Fibroblast of lung (primary cell): Measurements from ENCODE around the gene ACO2. TPM values are rescaled to one million over a fixed set of nuclear protein-coding genes. Genes with fewer than 3 reads are reported as not detected.
A peak's percentile ranks its signal among the peaks of the same experiment; 100 is the strongest.

Source experiments
- DNase-seq, 2 donors: peaks; one replicate each; pipeline versions ENCODE4 v3.0.0 to v3.0.0-alpha.2; 2010; ENCODE audit warnings: low read depth in 2 of 2
- H2AFZ ChIP-seq: 2 replicates; pipeline ENCODE4 v1.5.1; 2012; ENCODE audit warnings: low read length, control low read depth, inconsistent platforms
- H3K27ac ChIP-seq: 2 replicates; pipeline ENCODE4 v1.5.1; 2011; ENCODE audit warnings: low read length, control low read depth; ENCODE audit not compliant: insufficient read depth
- H3K27me3 ChIP-seq: 2 replicates; pipeline ENCODE4 v1.5.1; 2011; ENCODE audit warnings: mild to moderate bottlenecking, low read length; ENCODE audit not compliant: control insufficient read depth, insufficient read depth
- H3K36me3 ChIP-seq: 2 replicates; pipeline ENCODE4 v1.5.1; 2011; ENCODE audit warnings: low read length; ENCODE audit not compliant: control insufficient read depth, insufficient read depth
- H3K4me1 ChIP-seq: 2 replicates; pipeline ENCODE4 v1.5.1; 2011; ENCODE audit warnings: low read length; ENCODE audit not compliant: control insufficient read depth, insufficient read depth; ENCODE audit errors: extremely low read depth
- H3K4me2 ChIP-seq: 2 replicates; pipeline ENCODE4 v1.5.1; 2011; ENCODE audit warnings: low read length, control low read depth; ENCODE audit not compliant: insufficient read depth; ENCODE audit errors: extremely low read depth
- H3K4me3 ChIP-seq, 4 experiments: fragments of 200-600 bp in 1 of 4; sonication (generic) in 1 of 4; replicated peaks in 1 of 4; 2 replicates each; pipeline ENCODE4 v1.5.1; 2011 to 2016; ENCODE audit warnings: low read length in 4 of 4, low read depth in 3 of 4, mild to moderate bottlenecking in 3 of 4, control low read depth in 2 of 4, inconsistent platforms in 1 of 4, mixed read lengths in 1 of 4; ENCODE audit not compliant: insufficient read depth in 1 of 4; ENCODE audit errors: control extremely low read depth in 1 of 4
- H3K79me2 ChIP-seq: 2 replicates; pipeline ENCODE4 v1.5.1; 2012; ENCODE audit warnings: mild to moderate bottlenecking, low read length, inconsistent platforms; ENCODE audit not compliant: control insufficient read depth, insufficient read depth
- H3K9ac ChIP-seq: 2 replicates; pipeline ENCODE4 v1.5.1; 2011; ENCODE audit warnings: mild to moderate bottlenecking, low read length, control low read depth; ENCODE audit not compliant: insufficient read depth
- H3K9me3 ChIP-seq: 2 replicates; pipeline ENCODE4 v1.5.1; 2012; ENCODE audit warnings: low read depth, low read length; ENCODE audit not compliant: control insufficient read depth, insufficient read depth
- H4K20me1 ChIP-seq: 2 replicates; pipeline ENCODE4 v1.5.1; 2011; ENCODE audit warnings: low read length; ENCODE audit not compliant: control insufficient read depth, insufficient read depth; ENCODE audit errors: extremely low read depth
- CTCF ChIP-seq, 2 donors: IDR thresholded peaks in 1 of 2; conservative IDR thresholded peaks in 1 of 2; 1 replicate in 1 of 2; 2 replicates in 1 of 2; pipeline ENCODE4 v1.5.1; 2011 to 2012; ENCODE audit warnings: low read length in 2 of 2, control low read depth in 1 of 2, inconsistent platforms in 1 of 2, low read depth in 1 of 2, mild to moderate bottlenecking in 1 of 2
- EZH2 ChIP-seq: IDR thresholded peaks from 2 replicates; pipeline ENCODE4 v1.5.1; 2012; ENCODE audit warnings: low read length, control low read depth, mild to moderate bottlenecking; ENCODE audit errors: missing control alignments
- polyA plus RNA-seq, 2 donors: library from polyadenylated mRNA; depleted of rRNA in 1 of 2; stranded (reverse) in 1 of 2; unstranded in 1 of 2; fragments of >200 nt; gene quantifications; 2 replicates each; pipeline ENCODE4 v1.2.1, GENCODE V29; 2011 to 2012; ENCODE audit warnings: missing spikeins in 1 of 2
- total RNA-seq: library from RNA; depleted of rRNA; stranded (reverse); fragments of >200 nt; gene quantifications from 2 replicates; pipeline ENCODE4 v1.2.1, GENCODE V29; 2014

The ACO2 gene
- total and polyA plus RNA-seq, 2 donors (not counting 1 experiment from before 2014, with no cell fraction given), result 37.6 to 80.3 TPM

GRCh38 chr22:41499624-41500280 lies 30.8 kb downstream of the ACO2 start:
- DNase-seq, result no peak
- Histone ChIP-seq H3K36me3 (peaks cover 7% of the 10 kb centered on the region), H3K79me2 (no peaks in the 10 kb centered on the region), H3K4me2 (no peak overlapping the region), H3K4me3 (no peak overlapping the region), H3K27ac (no peak overlapping the region), H3K9ac (no peak overlapping the region), H2AFZ (no peak overlapping the region), H4K20me1 (no peaks in the 10 kb centered on the region), H3K4me1 (no peaks in the 10 kb centered on the region), H3K9me3 (no peaks in the 10 kb centered on the region), H3K27me3 (no peaks in the 10 kb centered on the region)
- TF ChIP-seq EZH2, result no peak
- TF ChIP-seq CTCF (conservative IDR thresholded peaks at IDR 0.05 in 1 of 2, IDR thresholded peaks at IDR 0.05 in 1 of 2; ENCODE audit: low read depth in 1 of 2, low read length in 2 of 2), result no peak

- no peaks in the 10 kb centered on the region for H3K79me2 ChIP-seq
- no peak overlapping the region for H3K9ac ChIP-seq
- H4K20me1 ChIP-seq, result no peaks in the 10 kb centered on the region
- no peaks in the 10 kb centered on the region for H3K27me3 ChIP-seq
- no peak for TF ChIP-seq CTCF (conservative IDR thresholded peaks at IDR 0.05 in 1 of 2, IDR thresholded peaks at IDR 0.05 in 1 of 2; ENCODE audit: low read depth in 1 of 2, low read length in 2 of 2)
- no peak for TF ChIP-seq EZH2
- no peak overlapping the region for H3K27ac ChIP-seq
- DNase-seq, result no peak
- no peak overlapping the region for H3K4me2 ChIP-seq
- H3K9me3 ChIP-seq, result no peaks in the 10 kb centered on the region
- no peaks in the 10 kb centered on the region for H3K4me1 ChIP-seq
- H3K4me3 ChIP-seq, result no peak overlapping the region
- H2AFZ ChIP-seq, result no peak overlapping the region
- peaks cover 7% of the 10 kb centered on the region for H3K36me3 ChIP-seq
These were observed 31.4 kb downstream of the ACO2 start for GRCh38 chr22:41500303-41500702.

- H3K27me3 ChIP-seq, result no peaks in the 10 kb centered on the region
- H3K9me3 ChIP-seq, result no peaks in the 10 kb centered on the region
- TF ChIP-seq EZH2 (no peak), CTCF (conservative IDR thresholded peaks at IDR 0.05 in 1 of 2, IDR thresholded peaks at IDR 0.05 in 1 of 2; ENCODE audit: low read depth in 1 of 2, low read length in 2 of 2) (peak; percentile 9 to 27)
- no peak overlapping the region for H3K27ac ChIP-seq
- no peak overlapping the region for H3K9ac ChIP-seq
- DNase-seq, result peak in 1 of 2 donors; percentile 27
- no peaks in the 10 kb centered on the region for H3K4me1 ChIP-seq
- H3K79me2 ChIP-seq, result no peaks in the 10 kb centered on the region
- H3K4me2 ChIP-seq, result no peak overlapping the region
- no peaks in the 10 kb centered on the region for H4K20me1 ChIP-seq
- H3K4me3 ChIP-seq, result no peak overlapping the region
- H3K36me3 ChIP-seq, result peaks cover 7% of the 10 kb centered on the region
- no peak overlapping the region for H2AFZ ChIP-seq
These were observed 32.3 kb downstream of the ACO2 start for GRCh38 chr22:41501209-41501608.
